Left kidney (tissue), 2 donors: ENCODE data around the gene GUCY1B1. TPM values are rescaled to one million over a fixed set of nuclear protein-coding genes. Genes with fewer than 3 reads are reported as not detected.
A peak's percentile ranks its signal among the peaks of the same experiment; 100 is the strongest.

ENCODE experiments used
- DNase-seq: peaks from one replicate; pipeline ENCODE4 v3.0.0-alpha.2; 2013
- polyA plus RNA-seq: library from polyadenylated mRNA; unstranded; fragments of 120-200 nt; gene quantifications from one replicate; pipeline ENCODE4 v1.2.1, GENCODE V29; 2013; ENCODE audit not compliant: insufficient read length

Gene GUCY1B1
- polyA plus RNA-seq, 1 donor, result 72.1 TPM

DNA sequence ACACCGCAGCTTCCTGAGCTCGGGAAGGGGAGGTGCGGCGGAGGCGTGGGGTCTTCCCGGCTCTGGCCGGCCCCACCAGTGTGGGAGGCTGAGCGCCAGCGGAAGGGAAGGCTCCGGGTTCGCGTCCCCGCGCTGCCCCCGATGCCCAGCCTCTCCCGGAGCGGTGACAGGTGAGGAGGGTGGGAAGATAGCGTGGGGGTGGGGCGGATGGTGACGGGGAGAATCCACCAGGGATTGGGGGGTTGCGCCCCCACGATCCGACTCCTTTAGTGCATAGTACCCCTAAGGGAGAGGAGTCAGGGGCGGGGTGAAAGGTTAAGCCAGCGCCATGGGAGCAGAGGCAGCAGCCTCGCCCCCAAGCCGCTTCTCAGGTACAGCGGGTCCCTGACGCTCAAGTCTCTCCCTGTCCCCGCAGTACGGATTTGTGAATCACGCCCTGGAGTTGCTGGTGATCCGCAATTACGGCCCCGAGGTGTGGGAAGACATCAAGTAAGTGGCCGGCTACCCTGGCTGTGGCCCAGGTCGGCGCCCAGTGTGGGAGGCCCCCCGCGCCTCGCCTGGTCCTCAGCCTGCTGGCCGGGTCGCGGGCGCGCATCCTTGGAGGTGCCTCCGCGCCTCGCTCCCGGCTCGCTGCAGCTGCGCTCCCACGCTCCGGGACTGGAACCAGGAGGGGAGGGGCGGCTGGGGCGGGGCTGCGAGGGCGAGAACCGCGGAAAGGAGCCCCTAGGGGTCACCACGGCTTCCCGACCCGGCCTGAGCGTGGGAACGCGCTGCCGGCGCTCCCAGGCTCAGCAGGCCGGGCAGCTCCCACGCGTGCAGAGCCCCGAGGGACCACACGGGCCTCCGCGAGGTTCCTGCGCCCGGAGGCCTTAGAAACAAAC is 791 bp downstream of the GUCY1B1 start:
- DNase-seq, result peak; percentile 51

DNA sequence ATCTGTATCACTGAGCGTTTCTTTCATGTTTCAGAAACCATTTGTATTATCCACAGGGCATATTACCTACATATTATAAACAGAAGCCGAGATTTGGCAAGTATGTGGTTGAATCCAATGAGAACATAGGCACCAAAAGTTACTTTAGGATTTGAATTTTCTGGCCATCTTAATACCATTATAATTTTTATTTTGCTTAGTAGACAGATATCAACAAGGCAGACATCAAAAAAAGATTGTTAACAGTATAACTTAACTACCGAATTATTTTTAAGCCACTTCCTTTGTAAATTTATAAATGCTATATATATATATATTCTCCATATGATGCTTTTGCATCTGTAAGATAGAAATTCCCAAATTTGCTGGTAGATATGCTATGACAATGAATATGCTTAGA is 2.2 kb downstream of the GUCY1B1 start:
- no peak for DNase-seq

DNA sequence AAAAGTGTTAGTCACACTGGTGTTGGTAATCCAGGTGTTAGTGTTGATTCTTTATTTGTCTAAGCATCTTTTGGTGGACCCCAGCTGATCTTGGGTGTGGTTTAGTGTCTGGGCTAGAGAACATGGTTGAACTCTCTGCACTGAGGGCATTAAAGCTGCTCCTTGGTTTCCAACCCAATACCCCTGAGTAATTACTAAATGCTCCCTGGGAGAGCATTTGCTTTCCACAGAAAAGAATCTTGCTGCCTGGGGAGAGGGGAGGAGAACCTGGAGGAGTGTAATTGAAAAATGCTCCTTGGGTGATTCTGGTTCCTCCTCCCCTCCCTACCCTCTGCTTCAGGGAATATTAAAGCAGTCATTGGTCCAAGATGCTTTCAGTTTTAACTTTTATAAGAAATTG is 3.1 kb downstream of the GUCY1B1 start:
- DNase-seq, result no peak

DNA sequence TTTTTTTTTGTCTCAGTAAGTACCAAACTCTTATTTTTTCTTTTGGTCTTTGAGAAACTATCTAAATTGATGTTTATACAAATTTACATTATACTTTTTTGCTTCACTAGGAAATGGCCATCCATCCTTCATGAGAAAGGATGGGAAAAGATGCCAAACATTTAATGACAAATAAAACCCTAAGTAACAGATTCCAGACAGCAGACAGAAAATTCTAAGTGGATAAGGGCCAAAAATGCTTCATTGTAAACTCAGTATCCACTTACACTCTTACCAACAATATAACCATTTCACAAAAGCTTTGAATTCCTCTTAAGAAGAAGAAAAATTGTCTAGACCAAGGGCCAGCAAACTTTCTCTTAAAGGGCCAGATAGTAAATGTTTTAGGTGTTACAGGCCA is 3.5 kb downstream of the GUCY1B1 start:
- DNase-seq, result no peak

DNA sequence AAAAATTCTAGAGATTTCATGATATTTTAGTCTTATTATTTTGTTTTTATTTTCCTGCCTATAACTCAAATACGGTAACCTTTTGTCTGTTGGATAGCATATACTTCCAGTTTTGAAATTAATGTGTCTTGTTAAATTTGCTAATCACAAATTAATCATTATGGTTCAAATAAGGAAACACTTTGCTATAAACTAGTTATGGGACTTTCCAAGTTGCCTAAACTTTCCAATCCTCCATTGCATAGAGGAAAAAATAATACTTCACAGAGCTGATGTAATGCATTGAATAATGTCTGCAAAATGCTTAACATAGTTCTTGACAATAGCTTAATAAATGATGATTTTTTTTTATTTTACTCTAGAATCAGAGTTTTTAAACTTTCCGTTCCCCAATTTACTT is 4.7 kb downstream of the GUCY1B1 start:
- DNase-seq, result no peak

GRCh38 chr4:155765149-155765548 is 6.3 kb downstream of the GUCY1B1 start:
- no peak for DNase-seq

DNA sequence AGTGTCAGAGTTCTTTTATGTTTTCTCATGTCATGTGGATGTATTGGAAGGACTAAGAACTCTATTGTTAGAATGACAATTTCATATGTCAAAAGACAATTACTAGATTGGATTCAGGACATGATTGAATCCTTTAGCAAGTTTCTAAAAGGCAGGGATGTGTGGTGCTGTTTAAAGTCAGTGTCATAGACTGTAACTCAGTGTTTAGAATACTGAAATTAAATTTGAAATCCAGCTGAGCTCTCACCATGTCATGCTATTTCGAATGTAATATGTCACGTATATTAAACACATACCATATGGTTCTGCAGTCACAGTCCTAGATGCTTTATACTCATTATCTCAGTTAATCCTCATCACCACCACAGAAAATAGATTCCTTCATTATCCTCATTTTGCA is 7.8 kb downstream of the GUCY1B1 start:
- no peak for DNase-seq

DNA sequence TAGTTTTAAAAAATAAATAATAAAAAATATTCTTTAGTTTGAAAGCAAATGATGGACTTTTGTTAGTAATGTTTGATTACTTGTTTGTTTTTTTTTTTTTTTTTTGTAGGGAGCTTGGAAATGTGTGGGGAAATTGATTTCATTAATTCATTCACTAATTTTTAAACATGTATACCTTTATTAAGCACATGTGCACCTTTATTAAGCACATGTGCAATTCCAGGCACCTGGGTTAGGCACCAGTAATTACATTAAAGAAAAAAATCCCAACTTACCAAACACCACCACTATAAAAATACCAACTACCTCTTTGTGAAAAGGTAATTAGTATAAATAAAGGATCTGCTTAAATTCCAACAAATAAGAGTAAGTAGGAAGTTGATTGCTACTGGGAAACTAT is 9.5 kb downstream of the GUCY1B1 start:
- DNase-seq, result no peak

- no peak for DNase-seq
Measured at GRCh38 chr4:155769090-155769489, 10.3 kb downstream of the GUCY1B1 start.

DNA sequence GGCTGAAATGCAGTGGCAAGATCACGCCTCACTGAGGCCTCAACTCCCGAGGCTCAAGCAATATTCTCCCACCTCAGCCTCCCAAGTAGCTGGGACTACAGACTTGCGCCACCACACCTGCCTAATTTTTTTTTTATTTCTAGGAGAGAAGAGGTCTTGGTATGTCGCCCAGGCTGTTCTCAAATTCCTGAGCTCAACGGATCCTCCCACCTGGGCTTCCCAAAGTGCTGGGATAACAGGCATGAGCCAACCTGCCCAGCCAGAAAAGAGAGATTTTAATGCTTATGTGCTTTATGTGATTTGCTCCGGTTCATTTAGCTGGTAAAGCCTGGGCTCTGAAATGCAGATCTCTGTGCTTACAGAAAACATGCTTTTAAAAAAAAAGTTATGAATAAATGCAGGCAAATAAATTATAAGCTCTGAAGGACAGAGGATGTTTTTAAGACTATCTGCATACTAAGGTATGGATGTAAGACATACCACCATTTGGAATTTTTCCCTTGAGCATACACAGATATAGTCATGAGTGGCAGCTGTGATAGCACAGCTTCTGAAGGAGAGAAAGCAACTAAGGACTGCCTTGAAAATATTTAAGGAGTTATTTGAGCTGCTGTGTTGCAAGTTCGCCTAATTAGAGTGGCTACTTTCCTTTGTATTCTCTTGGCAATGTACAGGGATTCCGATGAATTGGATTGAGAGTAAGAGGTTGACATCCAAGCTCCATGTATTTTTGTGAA is 13.8 kb downstream of the GUCY1B1 start:
- no peak for DNase-seq

- no peak for DNase-seq
Measured at GRCh38 chr4:155773196-155773800, 14.5 kb downstream of the GUCY1B1 start.

DNA sequence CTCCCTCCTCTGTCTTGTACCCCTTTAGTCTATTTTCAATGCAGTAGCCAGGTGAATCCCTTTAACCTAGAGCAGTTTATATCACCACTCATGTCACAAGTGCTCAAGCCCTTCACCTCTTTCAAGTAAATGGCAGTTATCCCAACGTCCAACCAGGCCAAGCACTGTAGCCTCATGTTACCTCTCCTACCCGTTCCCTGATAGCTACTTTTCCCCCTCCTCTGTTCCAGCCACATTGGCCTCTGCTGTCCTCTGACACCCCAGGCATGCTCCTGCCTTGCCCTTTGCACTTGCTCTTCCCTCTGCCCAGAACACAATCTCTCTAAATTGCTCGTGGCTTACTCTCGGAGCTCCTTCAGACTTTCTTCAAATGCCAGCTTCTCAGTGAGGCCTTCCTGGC is 15.2 kb downstream of the GUCY1B1 start:
- DNase-seq, result no peak

DNA sequence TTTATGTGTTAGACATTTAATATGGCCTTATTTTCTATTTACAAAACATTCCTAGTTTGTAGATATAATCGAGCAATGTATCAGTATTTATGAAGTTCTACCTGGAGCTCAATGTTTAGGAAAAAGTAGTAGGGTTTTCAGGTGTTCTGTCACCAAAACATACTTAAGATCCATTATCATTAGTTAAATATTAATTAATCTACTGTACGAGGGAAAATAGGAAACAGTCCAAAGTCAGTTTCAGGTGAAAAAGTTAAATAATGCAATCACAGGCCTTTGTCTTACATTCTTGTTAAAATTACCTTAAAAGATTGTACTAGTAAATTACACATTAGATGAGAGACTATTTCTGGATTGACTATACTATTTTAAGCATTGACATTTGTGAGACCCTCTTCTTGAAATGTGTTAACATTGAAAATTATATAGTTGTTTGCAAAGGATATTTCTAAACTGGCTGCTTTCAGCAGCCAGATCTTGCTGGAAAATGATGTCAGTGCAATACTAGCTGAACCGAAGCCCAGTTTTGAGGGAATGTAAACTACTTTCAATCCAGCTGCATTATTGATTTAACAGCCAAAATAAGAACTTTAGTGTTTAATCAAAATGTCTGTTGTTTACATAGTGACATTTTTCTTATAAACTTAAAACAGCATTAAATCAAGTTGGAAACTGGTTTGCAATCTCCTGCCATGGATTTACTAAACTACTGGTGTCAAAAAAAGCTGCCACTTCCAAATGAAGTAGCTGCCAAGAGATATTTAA is 19.3 kb downstream of the GUCY1B1 start:
- no peak for DNase-seq

DNA sequence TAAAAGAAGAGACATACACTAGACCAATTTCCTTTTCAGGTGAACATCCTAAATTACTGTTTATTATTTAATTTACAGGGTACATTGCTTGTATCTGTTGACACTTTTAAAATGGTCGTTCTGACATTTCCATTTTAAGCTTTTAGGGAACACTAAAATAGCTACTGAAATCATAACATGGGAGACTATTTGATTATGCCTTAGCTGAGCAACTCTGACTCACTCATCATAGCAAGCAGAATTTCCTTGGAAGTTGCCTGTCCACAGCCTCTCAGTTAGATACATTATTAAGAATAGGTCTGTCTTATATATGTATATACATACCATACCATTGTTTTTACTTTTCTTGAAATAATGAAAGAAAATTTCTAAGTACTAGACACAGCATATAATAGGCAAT is 22.0 kb downstream of the GUCY1B1 start:
- no peak for DNase-seq

DNA sequence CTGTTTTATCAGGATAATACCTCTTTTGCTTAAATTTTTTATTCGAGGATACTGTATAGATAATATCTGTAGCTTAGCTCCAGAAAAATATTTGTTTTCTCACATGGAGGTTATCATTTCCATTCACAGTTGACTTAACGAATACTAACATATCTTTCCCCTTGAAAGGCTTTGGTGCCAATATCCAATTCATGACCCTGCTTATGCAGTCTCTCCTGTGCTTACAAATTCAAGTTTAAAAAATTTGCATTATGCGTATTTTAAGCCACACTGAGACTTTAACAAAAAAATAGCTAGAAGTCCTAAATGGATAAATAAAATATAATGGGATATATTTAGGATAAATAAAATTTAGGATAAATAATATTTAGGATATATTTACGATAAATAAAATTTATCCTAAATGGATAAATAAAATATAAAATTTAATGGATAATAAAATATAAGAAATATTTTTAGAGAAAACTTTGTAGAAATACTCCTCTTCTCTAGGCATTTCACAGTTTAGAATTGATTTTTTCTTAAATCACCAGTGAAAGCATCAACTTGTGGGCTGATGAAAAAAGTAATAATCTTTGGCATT is 22.5 kb downstream of the GUCY1B1 start:
- no peak for DNase-seq

DNA sequence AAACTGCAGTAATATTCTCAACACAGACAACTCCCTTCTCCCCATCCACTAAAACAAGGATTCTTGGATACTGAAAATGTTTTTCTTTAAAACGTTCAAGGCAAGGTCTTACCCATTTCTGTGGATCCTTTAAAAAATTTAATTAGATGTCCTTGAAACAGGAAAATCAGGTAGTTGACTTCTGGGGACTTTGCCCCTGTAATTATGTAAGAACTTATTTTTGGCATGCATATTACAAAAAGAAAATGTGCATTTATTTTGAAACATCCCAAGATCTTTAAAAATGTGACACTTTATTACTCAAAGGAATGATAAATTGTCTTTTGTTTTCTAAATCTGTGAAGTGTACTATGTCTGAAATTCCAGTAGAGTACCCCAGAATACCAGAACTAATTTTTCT is 25.8 kb downstream of the GUCY1B1 start:
- DNase-seq, result no peak

DNA sequence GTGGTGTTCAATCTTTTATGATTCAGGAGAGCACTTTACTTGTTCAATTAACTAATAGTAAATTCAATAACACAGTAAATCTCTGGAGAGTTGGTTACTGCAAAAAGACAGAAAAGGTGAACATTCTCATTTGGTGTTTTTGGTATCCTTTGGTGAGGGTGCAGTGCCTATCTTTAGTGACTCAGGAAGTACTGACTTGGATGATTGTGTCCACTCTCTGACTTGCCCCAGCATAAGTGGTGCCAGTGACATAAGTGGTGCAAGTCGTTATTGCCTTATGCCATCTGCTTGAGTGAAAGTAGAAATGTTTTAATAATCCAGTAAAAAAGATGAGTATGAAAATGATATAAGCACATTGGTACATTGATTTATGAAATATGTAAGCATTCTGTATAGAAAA is 27.0 kb downstream of the GUCY1B1 start:
- no peak for DNase-seq

- DNase-seq, result peak; percentile 53
Measured at GRCh38 chr4:155787113-155787710, 28.4 kb downstream of the GUCY1B1 start.

DNA sequence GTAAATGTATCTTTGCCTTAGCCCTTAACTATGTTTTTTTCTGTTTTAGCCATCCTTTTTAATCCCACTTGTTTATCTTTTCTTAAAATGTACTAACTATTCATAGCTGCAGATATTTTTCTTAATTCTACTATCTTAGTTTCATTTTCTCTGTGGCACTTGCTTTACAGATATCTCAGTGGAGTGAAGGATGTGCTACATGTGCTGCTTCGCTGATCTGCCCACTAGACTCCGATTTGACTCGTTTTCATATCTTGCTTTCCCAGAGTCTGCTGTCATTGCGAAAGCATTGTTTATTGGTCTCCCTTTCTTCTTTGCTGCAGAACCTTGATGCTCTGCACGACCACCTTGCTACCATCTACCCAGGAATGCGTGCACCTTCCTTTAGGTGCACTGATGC is 30.6 kb downstream of the GUCY1B1 start:
- no peak for DNase-seq

DNA sequence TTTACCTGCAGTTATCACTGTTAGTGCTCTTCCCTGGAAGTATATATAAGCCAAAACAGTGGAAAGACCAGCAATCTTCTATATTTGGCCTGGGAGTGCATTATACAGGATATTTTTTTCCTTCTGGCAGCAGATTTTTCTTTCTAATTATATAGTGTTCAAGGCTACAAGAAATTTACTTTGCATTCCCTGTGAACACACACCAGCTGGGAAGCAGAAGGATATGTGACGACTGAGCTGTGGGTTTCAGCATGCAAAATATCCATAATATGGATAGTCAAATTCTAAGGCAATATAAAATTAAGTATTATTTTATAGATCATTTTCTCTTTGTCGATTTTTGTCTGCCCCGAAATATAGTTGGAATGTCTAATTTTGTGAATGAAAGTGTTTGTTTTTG is 31.2 kb downstream of the GUCY1B1 start:
- DNase-seq, result no peak

- DNase-seq, result no peak
Measured at GRCh38 chr4:155794589-155795236, 35.9 kb downstream of the GUCY1B1 start.
